Astrocyte (in vitro differentiated cells and primary cell): ENCODE data around the gene LIPC. TPM values are rescaled to one million over a fixed set of nuclear protein-coding genes. Genes with fewer than 3 reads are reported as not detected.

Experiments used
- DNase-seq: peaks from one replicate; pipeline ENCODE4 v3.0.0-alpha.2; 2010; ENCODE audit warnings: low read depth
- FAIRE-seq: peaks from 2 replicates; lab custom pipeline; 2011; peaks lifted over from hg19 to GRCh38; lab: Jason Lieb, UNC
- H2AFZ ChIP-seq: 2 replicates; pipeline ENCODE4 v1.6.0; 2012; ENCODE audit warnings: low read depth, low read length, inconsistent platforms
- H3K27ac ChIP-seq: 2 replicates; pipeline ENCODE4 v1.5.1; 2011; ENCODE audit warnings: low read depth, low read length, inconsistent platforms
- H3K27me3 ChIP-seq: 2 replicates; pipeline ENCODE4 v1.6.0; 2011; ENCODE audit warnings: low read length, inconsistent platforms; ENCODE audit not compliant: insufficient read depth
- H3K36me3 ChIP-seq: 2 replicates; pipeline ENCODE4 v1.5.1; 2011; ENCODE audit warnings: low read length, inconsistent platforms; ENCODE audit not compliant: insufficient read depth
- H3K4me1 ChIP-seq: 2 replicates; pipeline ENCODE4 v1.5.1; 2011; ENCODE audit warnings: low read length, inconsistent platforms; ENCODE audit not compliant: insufficient read depth
- H3K4me2 ChIP-seq: 2 replicates; pipeline ENCODE4 v1.6.0; 2012; ENCODE audit warnings: low read length, inconsistent platforms
- H3K4me3 ChIP-seq: 2 replicates; pipeline ENCODE4 v1.5.1; 2011; ENCODE audit warnings: low read depth, mild to moderate bottlenecking, low read length, inconsistent platforms; ENCODE audit not compliant: insufficient read depth
- H3K79me2 ChIP-seq: 2 replicates; pipeline ENCODE4 v1.6.0; 2012; ENCODE audit warnings: mild to moderate bottlenecking, low read length, inconsistent platforms; ENCODE audit not compliant: insufficient read depth
- H3K9ac ChIP-seq: 2 replicates; pipeline ENCODE4 v1.6.0; 2012; ENCODE audit warnings: mild to moderate bottlenecking, low read length, inconsistent platforms
- H3K9me3 ChIP-seq: 2 replicates; pipeline ENCODE4 v1.5.1; 2012; ENCODE audit warnings: low read depth, mild to moderate bottlenecking, low read length, inconsistent platforms; ENCODE audit not compliant: insufficient read depth
- H4K20me1 ChIP-seq: 2 replicates; pipeline ENCODE4 v1.6.0; 2012; ENCODE audit warnings: low read length, inconsistent platforms; ENCODE audit not compliant: insufficient read depth
- H3K27ac Mint-ChIP-seq: one replicate; pipeline ENCODE4 v1.8.0; 2021; ENCODE audit warnings: mild to moderate bottlenecking, mixed read lengths; ENCODE audit not compliant: unreplicated experiment
- H3K27me3 Mint-ChIP-seq: one replicate; pipeline ENCODE4 v1.8.0; 2021; ENCODE audit warnings: low read depth, mixed read lengths; ENCODE audit not compliant: unreplicated experiment
- H3K36me3 Mint-ChIP-seq: one replicate; pipeline ENCODE4 v1.8.0; 2021; ENCODE audit warnings: low read depth, mixed read lengths; ENCODE audit not compliant: unreplicated experiment
- H3K4me1 Mint-ChIP-seq: one replicate; pipeline ENCODE4 v1.8.0; 2021; ENCODE audit warnings: low read depth, mixed read lengths; ENCODE audit not compliant: unreplicated experiment
- H3K4me3 Mint-ChIP-seq: one replicate; pipeline ENCODE4 v1.8.0; 2021; ENCODE audit warnings: mild to moderate bottlenecking, moderate library complexity, mixed read lengths; ENCODE audit not compliant: unreplicated experiment
- H3K9me3 Mint-ChIP-seq: one replicate; pipeline ENCODE4 v1.8.0; 2021; ENCODE audit warnings: mild to moderate bottlenecking, mixed read lengths; ENCODE audit not compliant: unreplicated experiment
- CTCF ChIP-seq: IDR thresholded peaks from 2 replicates; pipeline ENCODE4 v1.5.1; 2011; ENCODE audit warnings: low read depth, mild to moderate bottlenecking, inconsistent platforms, low read length, moderate library complexity; ENCODE audit not compliant: insufficient read depth
- EZH2 ChIP-seq: IDR thresholded peaks from 2 replicates; pipeline ENCODE4 v1.6.1; 2012; ENCODE audit warnings: mild to moderate bottlenecking, low read length, inconsistent platforms; ENCODE audit not compliant: insufficient read depth
- total RNA-seq: library from RNA; stranded (reverse); gene quantifications from 2 replicates; pipeline ENCODE4 v1.2.1, GENCODE V29; 2021

The LIPC gene
- total RNA-seq, 1 donor from 2014 or later: not detected

GRCh38 chr15:58574631-58575030 is 142.8 kb downstream of the LIPC start:
- Histone ChIP-seq H3K4me3 (no peak overlapping the region), H3K4me1 (no peaks in the 10 kb centered on the region), H2AFZ (no peak overlapping the region), H3K27ac (no peak overlapping the region), H3K36me3 (no peaks in the 10 kb centered on the region), H3K9me3 (no peaks in the 10 kb centered on the region), H3K79me2 (no peaks in the 10 kb centered on the region), H3K27me3 (no peaks in the 10 kb centered on the region), H4K20me1 (no peaks in the 10 kb centered on the region), H3K4me2 (no peak overlapping the region), H3K9ac (no peak overlapping the region)
- no peak for TF ChIP-seq EZH2
- TF ChIP-seq CTCF: no peak
- Mint-ChIP-seq H3K4me1 (no peaks in the 10 kb centered on the region), H3K27me3 (no peaks in the 10 kb centered on the region), H3K9me3 (no peaks in the 10 kb centered on the region), H3K27ac (no peak overlapping the region), H3K4me3 (no peak overlapping the region), H3K36me3 (no peaks in the 10 kb centered on the region)
- DNase-seq (no peak), FAIRE-seq (no peak)

GRCh38 chr15:58575045-58575786 is 143.4 kb downstream of the LIPC start:
- Histone ChIP-seq H3K79me2 (no peaks in the 10 kb centered on the region), H3K9ac (no peak overlapping the region), H3K4me3 (no peak overlapping the region), H3K27me3 (no peaks in the 10 kb centered on the region), H3K4me2 (no peak overlapping the region), H4K20me1 (no peaks in the 10 kb centered on the region), H2AFZ (no peak overlapping the region), H3K27ac (no peak overlapping the region), H3K9me3 (no peaks in the 10 kb centered on the region), H3K4me1 (no peaks in the 10 kb centered on the region), H3K36me3 (no peaks in the 10 kb centered on the region)
- H3K9me3 Mint-ChIP-seq: no peaks in the 10 kb centered on the region
- TF ChIP-seq EZH2 (no peak), CTCF (no peak)
- no peak overlapping the region for H3K4me3 Mint-ChIP-seq
- no peak overlapping the region for H3K27ac Mint-ChIP-seq
- FAIRE-seq: no peak
- H3K27me3 Mint-ChIP-seq: no peaks in the 10 kb centered on the region
- DNase-seq: no peak
- no peaks in the 10 kb centered on the region for H3K4me1 Mint-ChIP-seq
- H3K36me3 Mint-ChIP-seq: no peaks in the 10 kb centered on the region

- no peak overlapping the region for H3K9ac ChIP-seq
- no peak overlapping the region for H3K27ac ChIP-seq
- FAIRE-seq: no peak
- H2AFZ ChIP-seq: no peak overlapping the region
- no peaks in the 10 kb centered on the region for H3K36me3 ChIP-seq
- Mint-ChIP-seq H3K27me3 (no peaks in the 10 kb centered on the region), H3K27ac (no peak overlapping the region), H3K4me1 (no peaks in the 10 kb centered on the region), H3K4me3 (no peak overlapping the region), H3K9me3 (no peaks in the 10 kb centered on the region), H3K36me3 (no peaks in the 10 kb centered on the region)
- H3K4me1 ChIP-seq: no peaks in the 10 kb centered on the region
- no peak for DNase-seq
- no peaks in the 10 kb centered on the region for H3K27me3 ChIP-seq
- no peaks in the 10 kb centered on the region for H3K79me2 ChIP-seq
- H3K9me3 ChIP-seq: no peaks in the 10 kb centered on the region
- H3K4me3 ChIP-seq: no peak overlapping the region
- TF ChIP-seq EZH2 (no peak), CTCF (no peak)
- no peaks in the 10 kb centered on the region for H4K20me1 ChIP-seq
- no peak overlapping the region for H3K4me2 ChIP-seq
Measured at GRCh38 chr15:58576657-58577056, 144.9 kb downstream of the LIPC start.
